ENCODE results near the gene XAF1. TPM values are rescaled to one million over a fixed set of nuclear protein-coding genes. Genes with fewer than 3 reads are reported as not detected.

The XAF1 gene
- total and polyA plus RNA-seq, 8 donors, result 1.5 to 13.1 (median 8.1) TPM

GRCh38 chr17:6786618-6787017, 30.8 kb downstream of the XAF1 start:
- Histone ChIP-seq H3K9me3 (no peaks in the 10 kb centered on the region), H3K27me3 (peaks cover 0 to 9% (median 1%) of the 10 kb centered on the region in 4 donors), H3K4me1 (no peaks in the 10 kb centered on the region), H3K4me3 (no peak overlapping the region), H3K27ac (no peak overlapping the region), H3K36me3 (no peaks in the 10 kb centered on the region)
- intact Hi-C loops (cut with DNase I), result no loop called here
- FAIRE-seq (no peak), ATAC-seq (no peak), DNase-seq (no peak)
- WGBS, 2 donors, result 52 to 57% methylated on average over 8 of the region's 8 CpGs
- TF ChIP-seq, protein P1, sequence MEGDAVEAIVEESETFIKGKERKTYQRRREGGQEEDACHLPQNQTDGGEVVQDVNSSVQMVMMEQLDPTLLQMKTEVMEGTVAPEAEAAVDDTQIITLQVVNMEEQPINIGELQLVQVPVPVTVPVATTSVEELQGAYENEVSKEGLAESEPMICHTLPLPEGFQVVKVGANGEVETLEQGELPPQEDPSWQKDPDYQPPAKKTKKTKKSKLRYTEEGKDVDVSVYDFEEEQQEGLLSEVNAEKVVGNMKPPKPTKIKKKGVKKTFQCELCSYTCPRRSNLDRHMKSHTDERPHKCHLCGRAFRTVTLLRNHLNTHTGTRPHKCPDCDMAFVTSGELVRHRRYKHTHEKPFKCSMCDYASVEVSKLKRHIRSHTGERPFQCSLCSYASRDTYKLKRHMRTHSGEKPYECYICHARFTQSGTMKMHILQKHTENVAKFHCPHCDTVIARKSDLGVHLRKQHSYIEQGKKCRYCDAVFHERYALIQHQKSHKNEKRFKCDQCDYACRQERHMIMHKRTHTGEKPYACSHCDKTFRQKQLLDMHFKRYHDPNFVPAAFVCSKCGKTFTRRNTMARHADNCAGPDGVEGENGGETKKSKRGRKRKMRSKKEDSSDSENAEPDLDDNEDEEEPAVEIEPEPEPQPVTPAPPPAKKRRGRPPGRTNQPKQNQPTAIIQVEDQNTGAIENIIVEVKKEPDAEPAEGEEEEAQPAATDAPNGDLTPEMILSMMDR (IDR thresholded peaks at IDR 0.05), result no peak

DNA sequence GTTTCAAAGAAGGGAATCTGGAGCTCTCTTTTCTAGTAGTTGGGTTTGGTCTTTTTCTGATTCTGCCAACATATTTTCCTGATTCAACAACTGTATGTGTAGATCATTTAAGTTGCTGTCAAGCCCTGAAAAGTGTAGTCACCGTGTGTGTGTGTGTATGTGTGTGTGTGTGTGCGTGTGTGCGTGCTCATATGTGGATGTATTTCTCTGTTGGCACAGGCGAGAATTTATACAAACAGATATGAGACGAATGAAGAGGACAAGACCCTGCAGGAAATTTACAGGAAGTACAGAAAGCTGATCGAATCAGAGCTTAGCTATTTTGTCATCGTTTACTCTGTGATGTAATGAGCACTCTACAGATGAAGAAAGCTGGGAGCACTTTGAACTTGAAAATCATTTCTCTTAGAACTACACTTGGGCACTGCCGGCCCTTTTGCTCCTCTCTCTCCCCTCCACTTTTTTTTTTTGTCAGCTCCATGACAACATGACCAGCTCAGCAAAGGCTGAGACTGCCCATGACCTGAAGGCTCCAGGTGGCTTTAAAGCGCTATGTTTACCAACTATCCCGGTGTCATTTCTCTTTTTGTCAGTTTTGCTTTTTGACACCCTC, 31.3 kb downstream of the XAF1 start:
- no peak for FAIRE-seq
- H3K27ac ChIP-seq, result no peak overlapping the region
- H3K4me3 ChIP-seq, result no peak overlapping the region
- H3K9me3 ChIP-seq, result no peaks in the 10 kb centered on the region
- 18 to 20% methylated on average over 10 of the region's 10 CpGs for WGBS, 2 donors
- H3K27me3 ChIP-seq, result peaks cover 0 to 4% (median 1%) of the 10 kb centered on the region in 4 donors
- H3K4me1 ChIP-seq, result no peaks in the 10 kb centered on the region
- TF ChIP-seq, protein P1 (IDR thresholded peaks at IDR 0.05), result no peak
- no peaks in the 10 kb centered on the region for H3K36me3 ChIP-seq
- no peak for DNase-seq
- ATAC-seq, result no peak
- intact Hi-C loops (cut with DNase I), result no loop called here

DNA sequence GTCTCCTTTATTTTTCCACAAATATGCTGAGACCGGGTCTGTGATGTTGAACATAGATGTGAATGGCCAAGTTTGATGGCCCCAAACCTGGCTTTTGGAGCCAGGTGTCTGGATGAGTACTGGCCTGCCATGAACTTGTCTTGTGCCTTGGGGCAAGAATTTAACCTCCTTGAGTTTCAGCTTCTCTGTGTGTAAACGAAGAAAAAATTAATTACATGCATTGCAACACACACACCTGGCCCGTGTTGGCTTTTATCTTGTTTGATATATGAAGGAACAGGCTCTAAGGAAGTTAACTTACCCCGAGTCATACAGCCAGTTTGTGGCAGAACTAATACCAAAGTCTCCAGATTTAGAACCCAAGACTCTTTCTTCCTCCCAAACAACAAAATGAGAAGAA, 33.3 kb downstream of the XAF1 start:
- FAIRE-seq (no peak), ATAC-seq (no peak), DNase-seq (no peak)
- Histone ChIP-seq H3K27me3 (peaks cover 0 to 4% (median 1%) of the 10 kb centered on the region in 4 donors), H3K4me3 (no peak overlapping the region), H3K4me1 (no peaks in the 10 kb centered on the region), H3K9me3 (no peaks in the 10 kb centered on the region), H3K36me3 (no peaks in the 10 kb centered on the region), H3K27ac (no peak overlapping the region)
- TF ChIP-seq, protein P1 (IDR thresholded peaks at IDR 0.05), result no peak
- intact Hi-C loops (cut with DNase I), result no loop called here
- WGBS, 2 donors, result 40 to 41% methylated on average over 4 of the region's 4 CpGs

- FAIRE-seq (no peak), ATAC-seq (no peak), DNase-seq (no peak)
- H3K4me1 ChIP-seq, result no peaks in the 10 kb centered on the region
- H3K4me3 ChIP-seq, result no peak overlapping the region
- intact Hi-C loops (cut with DNase I), result no loop called here
- H3K36me3 ChIP-seq, result no peaks in the 10 kb centered on the region
- no peak overlapping the region for H3K27ac ChIP-seq
- WGBS, 2 donors, result 60 to 73% methylated on average over 5 of the region's 5 CpGs
- TF ChIP-seq, protein P1 (IDR thresholded peaks at IDR 0.05), result no peak
- no peaks in the 10 kb centered on the region for H3K9me3 ChIP-seq
- peaks cover 0 to 4% (median 0%) of the 10 kb centered on the region in 4 donors for H3K27me3 ChIP-seq
Measured at GRCh38 chr17:6793748-6794493, 38.1 kb downstream of the XAF1 start.

All from pancreas (tissue), 10 donors.